DND-41 (cell line): ENCODE measurements around the gene XPA.

ENCODE experiments used
- ATAC-seq: fragments of 200-7000 bp; cut with Tn5 transposase; 3 replicates; pipeline ENCODE4 v1.9.1; 2021; ENCODE audit warnings: low read depth; ENCODE audit not compliant: insufficient read depth
- DNase-seq: peaks from one replicate; pipeline ENCODE4 v3.0.0-alpha.2; 2020
- H2AFZ ChIP-seq: 2 replicates; pipeline ENCODE4 v1.6.0; 2012; ENCODE audit warnings: low read depth, low read length
- H3K27ac ChIP-seq: 2 replicates; pipeline ENCODE4 v1.5.1; 2012; ENCODE audit warnings: low read length, inconsistent platforms
- H3K27me3 ChIP-seq: fragments of 200-600 bp; sonication (generic); 2 replicates; pipeline ENCODE4 v1.6.0; 2012; ENCODE audit warnings: low read length, mild to moderate bottlenecking, inconsistent platforms; ENCODE audit not compliant: insufficient read depth, poor library complexity
- H3K36me3 ChIP-seq: 2 replicates; pipeline ENCODE4 v1.5.1; 2012; ENCODE audit warnings: low read length, inconsistent platforms; ENCODE audit not compliant: insufficient read depth
- H3K4me1 ChIP-seq: 2 replicates; pipeline ENCODE4 v1.5.1; 2012; ENCODE audit warnings: mild to moderate bottlenecking, low read length; ENCODE audit not compliant: insufficient read depth
- H3K4me2 ChIP-seq: 2 replicates; pipeline ENCODE4 v1.6.0; 2012; ENCODE audit warnings: mild to moderate bottlenecking, moderate library complexity, low read length, inconsistent platforms; ENCODE audit not compliant: insufficient read depth
- H3K4me3 ChIP-seq, 2 experiments: fragments of 200-600 bp in 1 of 2; shearing (Covaris generic) in 1 of 2; 2 replicates each; pipeline ENCODE4 v1.5.1; 2012 to 2016; ENCODE audit warnings: inconsistent platforms in 2 of 2, low read length in 2 of 2, mild to moderate bottlenecking in 2 of 2, low read depth in 1 of 2, moderate library complexity in 1 of 2
- H3K79me2 ChIP-seq: 2 replicates; pipeline ENCODE4 v1.6.0; 2012; ENCODE audit warnings: low read length, inconsistent platforms; ENCODE audit not compliant: insufficient read depth
- H3K9ac ChIP-seq: 2 replicates; pipeline ENCODE4 v1.6.0; 2012; ENCODE audit warnings: low read depth, mild to moderate bottlenecking, inconsistent platforms, low read length, moderate library complexity
- H3K9me3 ChIP-seq: 2 replicates; pipeline ENCODE4 v1.5.1; 2012; ENCODE audit warnings: low read length, moderate library complexity, mild to moderate bottlenecking, inconsistent platforms; ENCODE audit not compliant: insufficient read depth, severe bottlenecking
- H4K20me1 ChIP-seq: 2 replicates; pipeline ENCODE4 v1.6.0; 2012; ENCODE audit warnings: low read length; ENCODE audit not compliant: insufficient read depth
- EZH2 ChIP-seq: IDR thresholded peaks from 3 replicates; pipeline ENCODE4 v1.6.1; 2012; ENCODE audit warnings: borderline replicate concordance, low read depth, mild to moderate bottlenecking, moderate library complexity, low read length, inconsistent platforms; ENCODE audit not compliant: severe bottlenecking
- TF ChIP-seq, protein P1 (sequence below): IDR thresholded peaks from 2 replicates; pipeline ENCODE4 v1.5.1; 2012; ENCODE audit warnings: borderline replicate concordance, low read length, moderate library complexity, mild to moderate bottlenecking; ENCODE audit not compliant: poor library complexity, severe bottlenecking; ENCODE audit errors: extremely low read depth

XPA gene

DNA sequence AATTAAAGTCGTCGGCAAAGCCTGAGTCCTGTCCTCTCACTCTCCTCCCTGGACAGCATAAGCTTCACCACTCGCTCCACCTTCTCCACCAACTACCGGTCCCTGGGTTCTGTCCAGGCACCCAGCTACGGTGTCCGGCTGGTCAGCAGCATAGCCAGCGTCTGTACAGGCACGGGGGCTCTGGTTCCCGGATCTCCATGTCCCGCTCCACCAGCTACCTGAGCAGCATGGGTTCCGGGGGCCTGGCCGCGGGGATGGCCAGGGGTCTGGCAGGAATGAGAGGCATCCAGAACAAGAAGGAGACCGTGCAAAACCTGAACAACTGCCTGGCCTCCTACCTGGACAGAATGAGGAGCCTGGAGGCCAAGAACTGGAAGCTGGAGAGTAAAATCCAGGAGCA is 1.7 kb upstream of the XPA start:
- no peaks in the 10 kb centered on the region for H3K9me3 ChIP-seq
- no peak overlapping the region for H3K27ac ChIP-seq
- no peak for DNase-seq
- no peaks in the 10 kb centered on the region for H3K36me3 ChIP-seq
- H3K4me2 ChIP-seq: no peak overlapping the region
- no peak overlapping the region for H2AFZ ChIP-seq
- TF ChIP-seq EZH2: no peak
- TF ChIP-seq, protein P1, sequence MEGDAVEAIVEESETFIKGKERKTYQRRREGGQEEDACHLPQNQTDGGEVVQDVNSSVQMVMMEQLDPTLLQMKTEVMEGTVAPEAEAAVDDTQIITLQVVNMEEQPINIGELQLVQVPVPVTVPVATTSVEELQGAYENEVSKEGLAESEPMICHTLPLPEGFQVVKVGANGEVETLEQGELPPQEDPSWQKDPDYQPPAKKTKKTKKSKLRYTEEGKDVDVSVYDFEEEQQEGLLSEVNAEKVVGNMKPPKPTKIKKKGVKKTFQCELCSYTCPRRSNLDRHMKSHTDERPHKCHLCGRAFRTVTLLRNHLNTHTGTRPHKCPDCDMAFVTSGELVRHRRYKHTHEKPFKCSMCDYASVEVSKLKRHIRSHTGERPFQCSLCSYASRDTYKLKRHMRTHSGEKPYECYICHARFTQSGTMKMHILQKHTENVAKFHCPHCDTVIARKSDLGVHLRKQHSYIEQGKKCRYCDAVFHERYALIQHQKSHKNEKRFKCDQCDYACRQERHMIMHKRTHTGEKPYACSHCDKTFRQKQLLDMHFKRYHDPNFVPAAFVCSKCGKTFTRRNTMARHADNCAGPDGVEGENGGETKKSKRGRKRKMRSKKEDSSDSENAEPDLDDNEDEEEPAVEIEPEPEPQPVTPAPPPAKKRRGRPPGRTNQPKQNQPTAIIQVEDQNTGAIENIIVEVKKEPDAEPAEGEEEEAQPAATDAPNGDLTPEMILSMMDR: no peak
- H3K27me3 ChIP-seq: peaks cover 3% of the 10 kb centered on the region
- H4K20me1 ChIP-seq: peaks cover 4% of the 10 kb centered on the region; the same call in 1 of the 2 replicates
- peaks cover 34% of the 10 kb centered on the region for H3K4me1 ChIP-seq
- ATAC-seq: no peak
- H3K9ac ChIP-seq: no peak overlapping the region
- H3K4me3 ChIP-seq: no peak overlapping the region
- peaks cover 33% of the 10 kb centered on the region for H3K79me2 ChIP-seq

DNA sequence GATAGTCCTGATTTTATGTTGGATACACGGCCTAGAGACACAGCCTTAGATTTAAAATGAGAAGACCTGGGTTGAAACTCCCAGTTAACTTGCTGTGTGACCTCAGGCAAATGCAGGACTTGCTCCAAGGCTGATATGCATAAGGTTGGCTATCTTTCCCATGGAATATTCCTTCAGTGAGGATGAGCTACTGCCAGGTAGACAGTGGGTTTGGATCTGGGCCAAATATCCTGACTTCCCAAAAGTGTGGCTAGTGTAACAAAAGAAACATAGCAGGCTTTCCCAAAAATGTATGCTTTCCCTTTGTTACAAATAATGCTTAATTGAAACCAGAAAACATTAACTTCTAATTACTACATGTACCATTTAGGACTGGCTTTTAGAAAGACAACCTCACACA is 697 bp upstream of the XPA start:
- peak overlapping the region; percentile 76 to 86; a peak in 3 of 4 replicates for H3K4me3 ChIP-seq
- 0 out of 3 replicates have a peak, but pooled peaks have one; percentile 1 for ATAC-seq
- H3K36me3 ChIP-seq: peaks cover 4% of the 10 kb centered on the region; the same call in 1 of the 2 replicates
- no peak for DNase-seq
- no peaks in the 10 kb centered on the region for H3K9me3 ChIP-seq
- H3K79me2 ChIP-seq: peaks cover 37% of the 10 kb centered on the region
- H2AFZ ChIP-seq: peak overlapping the region; percentile 94
- H4K20me1 ChIP-seq: peaks cover 4% of the 10 kb centered on the region; the same call in 1 of the 2 replicates
- TF ChIP-seq, protein P1: no peak
- TF ChIP-seq EZH2: no peak
- peaks cover 3% of the 10 kb centered on the region for H3K27me3 ChIP-seq
- H3K27ac ChIP-seq: peak overlapping the region; percentile 83
- peak overlapping the region; percentile 80 for H3K4me2 ChIP-seq
- peak overlapping the region; percentile 76 for H3K9ac ChIP-seq
- H3K4me1 ChIP-seq: peaks cover 36% of the 10 kb centered on the region

DNA sequence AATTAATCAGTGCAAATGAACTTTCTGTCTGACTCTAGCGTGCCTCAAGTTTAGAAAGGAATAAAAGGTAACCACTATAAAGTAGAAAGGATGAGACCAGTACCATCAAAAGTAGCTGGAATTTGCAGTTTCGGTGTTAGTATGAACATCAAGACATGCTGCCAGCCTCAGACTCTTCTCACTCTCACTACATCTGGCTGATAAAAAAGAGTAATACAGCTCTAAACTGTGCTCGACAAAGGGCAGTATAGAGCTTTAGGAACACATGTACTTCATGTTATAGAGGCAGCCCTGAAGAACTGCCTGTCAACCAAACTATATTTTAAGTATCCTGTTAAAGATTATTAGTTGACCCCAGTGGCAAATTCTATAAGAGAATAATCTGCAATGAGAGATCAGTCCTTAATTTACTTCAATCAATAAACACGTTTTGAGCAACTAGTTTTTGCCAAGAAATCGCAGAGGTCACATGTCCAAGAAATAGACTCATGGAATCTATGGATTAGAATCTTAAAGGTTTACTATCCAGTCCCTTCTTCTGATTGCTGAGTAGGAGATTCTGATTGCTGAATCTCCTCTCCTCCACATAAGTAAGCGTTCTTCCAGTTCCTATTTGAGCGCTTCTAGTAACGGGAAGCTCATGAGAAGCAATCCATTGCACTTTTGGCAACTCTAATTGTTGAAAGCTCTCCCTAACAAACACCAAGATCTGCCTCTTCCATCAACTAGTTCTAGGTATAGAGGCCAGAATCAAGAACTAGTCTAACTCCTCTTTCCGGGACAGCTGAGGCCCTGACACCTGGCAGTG is 941 bp downstream of the XPA start:
- ATAC-seq (no peak), DNase-seq (no peak)
- Histone ChIP-seq H4K20me1 (peaks cover 4% of the 10 kb centered on the region; the same call in 1 of the 2 replicates), H3K27me3 (no peaks in the 10 kb centered on the region), H3K36me3 (peaks cover 14% of the 10 kb centered on the region), H3K9ac (peak overlapping the region; percentile 76), H3K79me2 (peaks cover 37% of the 10 kb centered on the region), H2AFZ (peak overlapping the region; percentile 94), H3K4me3 (peak overlapping the region; percentile 76 to 86), H3K9me3 (no peaks in the 10 kb centered on the region), H3K27ac (peak overlapping the region; percentile 83), H3K4me2 (peak overlapping the region; percentile 80), H3K4me1 (peaks cover 36% of the 10 kb centered on the region)
- TF ChIP-seq EZH2: no peak
- TF ChIP-seq, protein P1: no peak
